Common myeloid progenitor, CD34-positive (primary cell): ENCODE data around the gene SLIT1.

Source experiments
- CTCF ChIA-PET: fragments of 350-600 bp; sonication (Branson Sonifier 250); formaldehyde crosslinking; loops from one replicate; lab custom pipeline; 2021; ENCODE audit warnings: antibody characterized with exemption; lab: Charles Lee
- POLR2A ChIA-PET: fragments of 350-600 bp; sonication (Branson Sonifier 250); formaldehyde crosslinking; loops from one replicate; lab custom pipeline; 2021; ENCODE audit warnings: antibody characterized with exemption; lab: Charles Lee
- DNase-seq, 3 donors: peaks; one replicate each; pipeline versions ENCODE4 v3.0.0 to v3.0.0-alpha.2; 2013
- H3K27ac ChIP-seq, 2 experiments: 1 replicate in 1 of 2; 2 replicates in 1 of 2; pipeline ENCODE4 v1.7.0; 2013; ENCODE audit warnings: inconsistent platforms in 2 of 2, low read length in 2 of 2, mild to moderate bottlenecking in 2 of 2, low read depth in 1 of 2, moderate library complexity in 1 of 2; ENCODE audit not compliant: severe bottlenecking in 2 of 2, insufficient read depth in 1 of 2, poor library complexity in 1 of 2
- H3K27me3 ChIP-seq, 5 experiments: replicated peaks in 2 of 5; 1 replicate in 3 of 5; 2 replicates in 2 of 5; pipeline versions ENCODE4 v1.6.1 to v1.7.0; 2013; ENCODE audit warnings: low read length in 4 of 5, mild to moderate bottlenecking in 2 of 5, moderate library complexity in 2 of 5, inconsistent platforms in 1 of 5; ENCODE audit not compliant: insufficient read depth in 5 of 5, control insufficient read depth in 4 of 5
- H3K36me3 ChIP-seq, 4 experiments: 1 replicate in 2 of 4; 2 replicates in 2 of 4; pipeline versions ENCODE4 v1.6.1 to v1.7.0; 2013; ENCODE audit warnings: low read length in 3 of 4, control low read depth in 1 of 4, mild to moderate bottlenecking in 1 of 4; ENCODE audit not compliant: control insufficient read depth in 4 of 4, insufficient read depth in 4 of 4
- H3K4me1 ChIP-seq, 4 experiments: 1 replicate in 3 of 4; 2 replicates in 1 of 4; pipeline versions ENCODE4 v1.6.1 to v1.7.1; 2013; ENCODE audit warnings: low read length in 3 of 4, mild to moderate bottlenecking in 3 of 4, control low read depth in 1 of 4, inconsistent platforms in 1 of 4, moderate library complexity in 1 of 4; ENCODE audit not compliant: control insufficient read depth in 4 of 4, insufficient read depth in 4 of 4; ENCODE audit errors: control extremely low read depth in 1 of 4
- H3K4me3 ChIP-seq, 7 experiments: 1 replicate in 4 of 7; 2 replicates in 3 of 7; pipeline versions ENCODE4 v1.5.1 to v1.7.0; 2013; ENCODE audit warnings: mild to moderate bottlenecking in 7 of 7, low read length in 6 of 7, moderate library complexity in 6 of 7, inconsistent platforms in 2 of 7, low read depth in 2 of 7, control low read depth in 1 of 7; ENCODE audit not compliant: insufficient read depth in 4 of 7, control insufficient read depth in 1 of 7; ENCODE audit errors: extremely low read depth in 1 of 7
- H3K9me3 ChIP-seq, 5 experiments: 1 replicate in 4 of 5; 2 replicates in 1 of 5; pipeline versions ENCODE4 v1.6.1 to v1.7.1; 2013; ENCODE audit warnings: low read length in 4 of 5, mild to moderate bottlenecking in 2 of 5, inconsistent platforms in 1 of 5, low read depth in 1 of 5, moderate library complexity in 1 of 5; ENCODE audit not compliant: control insufficient read depth in 4 of 5, insufficient read depth in 2 of 5; ENCODE audit errors: control extremely low read depth in 1 of 5
- WGBS: methylation state at CpG from one replicate; pipeline ENCODE4 v1.1.5; 2013; ENCODE audit not compliant: insufficient coverage; 5-methylcytosine and 5-hydroxymethylcytosine counted together

Gene SLIT1

DNA sequence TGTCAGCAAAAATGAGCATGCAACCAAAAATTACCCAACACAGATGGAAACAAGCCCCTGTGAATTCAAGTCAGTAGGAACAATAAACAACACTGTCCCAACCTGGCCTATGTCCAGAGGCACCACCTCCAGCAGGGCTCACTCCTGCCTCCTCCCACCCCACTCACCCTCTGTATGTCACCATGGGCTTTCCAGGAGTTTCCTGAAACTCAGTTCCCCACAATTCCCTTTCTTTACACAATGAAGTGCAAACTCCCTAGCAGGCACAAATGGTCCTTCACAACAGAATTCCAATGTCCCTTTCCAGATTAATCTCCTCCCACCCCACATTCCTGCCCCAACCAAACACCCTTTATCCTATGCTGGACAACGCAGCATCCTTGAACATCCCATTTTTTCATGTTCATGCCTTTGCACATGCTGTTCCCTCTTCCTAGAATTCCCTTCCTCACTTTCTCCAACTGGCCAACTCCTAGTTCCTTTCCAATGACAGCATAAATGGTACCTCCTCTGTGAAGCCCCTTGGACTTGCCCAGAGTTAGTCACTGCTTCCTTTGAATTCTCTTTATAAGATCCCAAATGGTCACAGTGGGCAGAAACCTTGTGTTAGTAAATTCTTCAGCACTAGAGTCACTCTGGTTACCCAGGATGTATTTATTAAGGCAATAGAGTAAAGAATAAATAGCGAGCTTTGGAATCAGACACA lies 157.5 kb downstream of the SLIT1 start:
- no peak for DNase-seq
- 100% methylated on average over 1 of the region's 2 CpGs for WGBS

DNA sequence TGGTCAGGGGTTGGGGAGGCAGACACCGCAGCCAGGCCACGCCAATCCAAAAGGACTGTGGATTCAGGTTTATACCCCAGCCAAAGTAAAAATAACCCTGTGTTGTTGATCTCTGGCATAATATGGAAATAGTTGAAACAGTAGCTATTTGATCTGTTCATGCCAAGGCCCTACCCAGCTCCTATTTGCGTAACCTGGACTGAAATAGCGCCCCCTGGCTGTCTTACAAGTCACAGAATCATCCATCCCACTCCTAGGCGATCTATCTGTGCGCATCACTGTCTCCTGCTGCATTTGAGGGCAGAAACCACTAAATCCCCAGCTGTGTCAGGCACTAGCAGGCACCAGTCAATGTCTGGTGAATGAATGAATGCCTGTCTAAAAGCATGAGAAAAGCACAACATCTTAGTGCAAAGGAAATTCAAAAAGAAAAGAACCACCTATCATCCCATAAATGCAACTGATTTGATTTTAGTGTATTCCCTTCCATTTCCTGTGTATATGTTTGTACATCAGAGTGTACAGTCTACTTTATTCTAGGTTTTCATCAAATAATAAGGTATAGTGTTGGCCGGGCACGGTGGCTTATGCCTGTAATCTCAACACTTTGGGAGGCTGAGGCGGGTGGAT lies 160.0 kb downstream of the SLIT1 start:
- Histone ChIP-seq H3K36me3 (no peaks in the 10 kb centered on the region), H3K4me1 (peaks cover 0 to 14% (median 12%) of the 10 kb centered on the region in 4 experiments), H3K27me3 (no peaks in the 10 kb centered on the region), H3K27ac (no peak overlapping the region), H3K9me3 (no peaks in the 10 kb centered on the region), H3K4me3 (no peak overlapping the region)
- WGBS, result 61% methylated on average over 5 of the region's 9 CpGs
- POLR2A ChIA-PET, result no interaction called here
- CTCF ChIA-PET, result interaction anchor here (0.5 to 7.6 kb wide), 22 partner anchors 9 to 1095 kb away, joined by 3 to 78 read pairs (median 4); no protein-coding TSS in a partner anchor
- DNase-seq, result peak; percentile 74 to 86 (median 82)

More for the DNA sequence above, 157.5 kb downstream of the SLIT1 start:
- H3K27me3 ChIP-seq, result no peaks in the 10 kb centered on the region
- H3K4me3 ChIP-seq, result no peak overlapping the region
- H3K9me3 ChIP-seq, result no peaks in the 10 kb centered on the region
- H3K4me1 ChIP-seq, result peaks cover 0 to 11% (median 10%) of the 10 kb centered on the region in 4 experiments
- CTCF ChIA-PET, result interaction anchor here (0.7 to 6.2 kb wide), 5 partner anchors 9 to 388 kb away, joined by 3 to 78 read pairs (median 4); no protein-coding TSS in a partner anchor
- no peaks in the 10 kb centered on the region for H3K36me3 ChIP-seq
- POLR2A ChIA-PET, result no interaction called here
- no peak overlapping the region for H3K27ac ChIP-seq

DNA sequence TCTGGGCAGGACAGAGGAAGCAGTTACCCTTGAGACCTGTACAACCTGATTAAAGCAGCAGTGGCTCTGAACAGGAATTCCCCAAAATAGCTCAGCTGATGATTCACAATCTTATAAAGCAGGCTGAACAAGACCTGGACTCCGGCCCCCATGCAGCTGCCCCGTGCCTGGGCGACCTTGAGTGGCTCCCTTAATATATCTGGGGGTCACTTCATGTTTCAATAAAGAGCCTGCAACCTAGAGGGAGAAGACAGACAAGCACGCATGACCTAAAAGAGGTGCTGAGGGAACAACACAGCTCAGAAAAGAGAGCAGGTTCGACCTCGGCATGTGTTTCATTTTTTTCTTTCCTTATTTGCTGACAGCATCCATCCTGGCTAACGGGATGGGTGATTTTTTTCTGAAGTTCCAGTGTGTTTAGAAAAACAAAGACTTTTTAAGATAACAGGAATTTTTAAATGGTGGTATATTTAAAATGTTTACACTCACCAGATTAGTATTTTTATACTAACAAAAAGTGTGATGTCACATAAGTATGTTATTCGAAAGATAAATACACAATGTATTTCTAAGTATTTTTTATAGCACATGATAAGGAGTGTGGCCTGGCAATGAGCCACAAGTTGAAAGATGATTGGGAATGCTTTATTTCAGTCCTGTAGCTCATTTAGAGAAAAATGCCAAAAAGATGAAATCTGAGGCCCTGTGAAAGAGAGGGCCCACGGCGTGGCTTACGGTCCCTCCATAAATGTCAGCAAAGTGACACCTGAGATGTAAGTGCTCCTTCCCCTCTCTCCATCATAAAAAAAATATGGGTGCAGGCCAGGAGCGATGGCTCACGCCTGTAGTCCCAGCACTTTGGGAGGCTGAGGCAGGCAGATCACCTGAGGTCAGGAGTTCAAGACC lies 161.3 kb downstream of the SLIT1 start:
- CTCF ChIA-PET, result interaction anchor here (0.6 to 7.6 kb wide), 17 partner anchors 9 to 450 kb away, joined by 3 to 78 read pairs (median 5); no protein-coding TSS in a partner anchor
- no peaks in the 10 kb centered on the region for H3K36me3 ChIP-seq
- DNase-seq, result peak in 2 of 3 donors; percentile 68 to 75
- H3K4me1 ChIP-seq, result peaks cover 0 to 14% (median 12%) of the 10 kb centered on the region in 4 experiments
- POLR2A ChIA-PET, result interaction anchor here (0.6 kb wide), 1 partner anchor 678 kb away, joined by 3 read pairs; no protein-coding TSS in a partner anchor
- peak overlapping the region in 1 of 7 experiments; percentile 21 for H3K4me3 ChIP-seq
- WGBS, result 42% methylated on average over 9 of the region's 13 CpGs
- no peaks in the 10 kb centered on the region for H3K27me3 ChIP-seq
- no peak overlapping the region for H3K27ac ChIP-seq
- no peaks in the 10 kb centered on the region for H3K9me3 ChIP-seq

DNA sequence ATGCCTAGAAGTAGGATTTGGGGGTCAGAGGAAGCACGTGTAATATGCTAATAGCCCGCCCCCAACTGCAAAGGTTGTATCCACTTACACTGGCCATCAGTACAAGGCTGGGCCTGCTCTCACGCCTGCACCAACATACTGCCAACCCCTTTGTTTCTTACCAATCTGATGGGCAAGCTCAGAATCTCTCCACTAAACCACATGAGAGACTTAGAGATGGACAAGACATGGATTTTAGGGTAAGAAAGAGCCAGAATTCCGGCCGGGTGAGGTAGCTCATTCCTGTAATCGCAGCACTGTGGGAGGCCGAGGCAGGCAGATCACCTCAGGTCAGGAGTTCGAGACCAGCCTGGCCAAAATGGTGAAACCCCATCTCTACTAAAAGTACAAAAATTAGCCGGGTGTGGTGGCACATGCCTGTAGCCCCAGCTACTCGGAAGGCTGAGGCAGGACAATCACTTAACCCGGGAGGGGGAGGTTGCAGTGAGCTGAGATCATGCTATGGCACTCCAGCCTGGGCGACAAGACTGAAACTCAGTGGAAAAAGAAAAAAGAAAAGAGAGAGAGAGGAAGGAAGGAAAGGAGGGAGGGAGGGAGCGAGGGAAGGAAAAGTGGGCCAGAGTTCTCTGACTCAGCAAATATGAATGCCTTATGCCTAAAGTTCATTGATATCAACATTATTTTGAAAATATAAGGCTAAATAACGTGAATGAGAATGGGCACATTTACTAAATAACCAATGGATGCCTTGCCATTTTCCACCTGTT lies 162.2 kb downstream of the SLIT1 start:
- H3K27me3 ChIP-seq, result no peaks in the 10 kb centered on the region
- H3K36me3 ChIP-seq, result no peaks in the 10 kb centered on the region
- no peaks in the 10 kb centered on the region for H3K9me3 ChIP-seq
- H3K27ac ChIP-seq, result no peak overlapping the region
- WGBS, result 74% methylated on average over 12 of the region's 14 CpGs
- CTCF ChIA-PET, result interaction anchor here (0.6 to 7.6 kb wide), 10 partner anchors 8 to 119 kb away, joined by 3 to 78 read pairs (median 10); no protein-coding TSS in a partner anchor
- H3K4me3 ChIP-seq, result peak overlapping the region in 1 of 7 experiments; percentile 21
- POLR2A ChIA-PET, result interaction anchor here (0.6 kb wide), 1 partner anchor 677 kb away, joined by 3 read pairs; no protein-coding TSS in a partner anchor
- H3K4me1 ChIP-seq, result peaks cover 0 to 14% (median 12%) of the 10 kb centered on the region in 4 experiments
- DNase-seq, result no peak

DNA sequence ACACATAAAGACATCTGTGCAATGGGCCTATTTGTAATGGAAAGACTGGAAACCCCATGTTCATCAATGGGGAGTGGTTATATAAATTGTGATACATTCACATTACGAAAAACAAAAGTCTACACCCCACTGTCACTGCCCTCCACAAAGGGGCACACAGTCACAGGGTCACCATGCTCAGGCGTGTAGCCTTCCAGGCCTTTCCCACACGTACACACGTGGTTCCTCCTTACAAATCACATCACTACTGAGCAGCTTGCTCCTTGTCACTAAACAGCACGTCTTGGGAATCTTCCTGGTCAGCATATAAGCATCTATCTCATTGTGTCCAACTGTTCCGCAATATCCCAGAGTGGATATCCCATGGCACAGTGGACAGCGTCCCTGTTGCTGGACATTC lies 163.1 kb downstream of the SLIT1 start:
- CTCF ChIA-PET, result interaction anchor here (1.8 to 7.6 kb wide), 3 partner anchors 10 to 38 kb away, joined by 4 to 67 read pairs (median 20); no protein-coding TSS in a partner anchor
- no peak for DNase-seq
- H3K27ac ChIP-seq, result no peak overlapping the region
- WGBS, result 95% methylated on average over 6 of the region's 7 CpGs
- POLR2A ChIA-PET, result no interaction called here
- no peaks in the 10 kb centered on the region for H3K36me3 ChIP-seq
- no peaks in the 10 kb centered on the region for H3K9me3 ChIP-seq
- H3K4me1 ChIP-seq, result peaks cover 0 to 14% (median 12%) of the 10 kb centered on the region in 4 experiments
- H3K27me3 ChIP-seq, result no peaks in the 10 kb centered on the region
- H3K4me3 ChIP-seq, result no peak overlapping the region
